GM18517 (cell line): ENCODE results near the gene GNPTAB.

Experiments
- ATAC-seq: cut with Tn5 transposase; IDR thresholded peaks from one replicate; pipeline ENCODE4 v1.9.1; 2021; ENCODE audit warnings: mild to moderate bottlenecking, moderate library complexity; ENCODE audit not compliant: unreplicated experiment

GNPTAB gene

GRCh38 chr12:101809208-101809607 lies 21.6 kb downstream of the GNPTAB start:
- no peak for ATAC-seq

GRCh38 chr12:101806265-101806664 lies 24.5 kb downstream of the GNPTAB start:
- no peak for ATAC-seq

DNA sequence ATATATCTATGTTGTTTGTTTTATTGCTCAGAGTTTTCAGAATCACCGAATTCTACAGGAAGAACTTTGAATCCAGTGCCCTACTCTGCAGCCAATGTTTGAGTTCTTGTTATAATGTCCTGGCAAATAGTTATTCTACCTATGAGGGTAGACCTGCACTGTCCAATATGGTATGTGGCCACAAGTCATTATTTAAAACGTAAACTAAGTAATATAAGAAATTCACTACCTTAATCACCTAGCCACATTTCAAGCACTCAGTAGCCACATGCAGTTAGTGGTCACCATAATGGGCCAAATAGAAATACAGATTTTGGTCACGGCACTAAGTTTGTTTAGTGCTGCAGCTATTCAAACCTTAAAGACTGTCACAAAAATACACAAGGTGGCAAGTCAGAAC lies 26.4 kb downstream of the GNPTAB start:
- ATAC-seq: no peak

DNA sequence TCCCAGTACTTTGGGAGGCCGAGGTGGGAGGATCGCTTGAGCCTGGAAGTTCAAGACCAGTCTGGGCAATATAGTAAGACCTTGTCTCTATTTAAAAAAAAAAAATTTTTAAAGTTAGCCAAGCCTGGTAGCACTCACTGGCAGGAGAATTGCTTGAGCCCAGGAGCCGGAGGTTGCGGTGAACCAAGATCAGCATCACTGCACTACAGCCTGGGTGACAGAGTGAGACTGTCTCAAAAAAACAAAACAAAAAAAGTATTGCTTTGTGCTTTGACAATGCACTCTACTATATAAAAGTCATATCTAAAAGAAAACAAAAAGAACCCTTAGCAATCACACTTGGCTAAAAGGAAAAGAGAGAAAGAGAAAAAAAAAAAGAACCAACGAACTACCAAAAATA lies 26.8 kb downstream of the GNPTAB start:
- no peak for ATAC-seq

- ATAC-seq: no peak
Measured at GRCh38 chr12:101802486-101802885, 28.3 kb downstream of the GNPTAB start.

GRCh38 chr12:101799774-101800173 lies 31.0 kb downstream of the GNPTAB start:
- ATAC-seq: no peak

- no peak for ATAC-seq
Measured at GRCh38 chr12:101795786-101796185, 35.0 kb downstream of the GNPTAB start.

- ATAC-seq: no peak
Measured at GRCh38 chr12:101795013-101795412, 35.7 kb downstream of the GNPTAB start.

GRCh38 chr12:101794574-101794973 lies 36.2 kb downstream of the GNPTAB start:
- ATAC-seq: no peak

DNA sequence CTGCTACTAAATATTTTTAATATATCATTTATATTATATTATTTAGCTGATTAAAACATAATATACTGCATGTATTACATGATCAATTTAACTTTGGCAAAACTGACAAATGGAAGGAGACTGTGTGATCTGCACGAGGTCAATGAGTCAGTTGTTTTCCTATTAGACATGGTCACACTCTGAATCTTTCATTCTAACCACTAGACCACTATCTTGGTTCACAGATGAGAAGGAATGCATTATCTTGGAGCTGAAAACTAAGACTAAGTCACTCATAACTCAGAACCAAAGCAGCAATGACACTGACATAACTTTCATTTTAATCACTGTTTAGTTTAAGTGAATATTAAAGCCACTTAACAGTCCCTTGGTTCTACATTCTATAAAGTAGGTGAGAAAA lies 37.4 kb downstream of the GNPTAB start:
- peak; percentile 59 for ATAC-seq

DNA sequence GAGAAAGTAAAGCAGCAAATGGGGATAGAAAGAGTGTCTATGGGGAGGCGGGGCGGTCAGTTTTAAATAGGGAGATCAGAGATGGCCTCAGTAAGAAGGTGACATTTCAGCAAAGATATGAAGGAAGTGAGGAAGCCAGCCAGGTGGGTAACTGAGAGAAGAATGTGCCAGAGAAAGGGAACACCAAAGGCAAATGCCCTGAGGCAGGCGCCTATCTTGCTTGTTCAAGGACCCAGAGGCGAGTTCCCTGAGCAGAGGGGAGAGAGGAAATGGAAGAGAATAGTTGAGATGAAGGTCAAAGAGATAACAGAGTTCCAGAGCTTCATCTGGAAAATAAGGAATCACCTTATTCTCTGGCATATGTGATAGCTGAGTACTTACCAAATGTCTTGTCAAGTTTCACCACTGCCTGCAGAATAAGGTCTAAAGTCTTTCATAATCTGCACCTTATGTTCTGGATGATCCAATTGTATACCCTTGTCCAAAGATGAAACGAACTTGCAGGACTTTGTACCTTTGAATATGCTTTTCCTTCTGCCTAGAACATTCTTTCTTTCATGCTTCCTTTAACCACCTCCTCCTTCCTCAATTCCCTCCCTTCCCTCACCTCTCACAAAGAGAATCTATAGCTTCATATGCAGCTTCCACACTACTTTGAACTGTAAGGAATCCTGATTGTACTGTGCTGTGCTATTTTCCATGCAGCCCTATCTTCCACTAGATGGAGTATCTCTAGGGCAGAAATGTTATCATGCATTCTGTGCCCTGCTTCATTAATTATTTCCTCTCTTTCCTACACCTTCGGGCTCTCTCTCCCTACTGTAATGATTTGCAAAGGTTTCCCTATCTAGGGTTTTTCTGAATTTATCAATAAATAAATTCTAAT lies 38.5 kb downstream of the GNPTAB start:
- ATAC-seq: no peak

DNA sequence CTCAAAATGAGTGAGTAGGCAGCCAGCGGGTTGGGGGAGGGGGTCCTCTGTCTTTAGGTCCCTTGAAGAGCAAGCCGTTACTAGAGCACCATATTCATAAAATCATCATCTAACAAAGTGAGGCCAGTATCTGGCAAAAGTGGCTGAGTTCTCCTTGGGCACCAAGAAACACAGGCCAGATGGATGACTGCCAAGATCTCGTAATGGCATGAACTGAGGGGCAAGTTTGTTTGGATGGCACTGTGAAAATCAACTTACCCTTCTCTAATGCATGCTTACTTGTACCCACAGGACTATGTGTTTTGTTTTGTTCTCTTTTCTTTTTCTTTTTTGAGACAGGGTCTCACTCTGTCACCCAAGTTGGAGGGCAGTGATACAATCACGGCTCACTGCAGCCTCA lies 41.6 kb downstream of the GNPTAB start:
- ATAC-seq: no peak

- no peak for ATAC-seq
Measured at GRCh38 chr12:101785671-101786070, 45.1 kb downstream of the GNPTAB start.

DNA sequence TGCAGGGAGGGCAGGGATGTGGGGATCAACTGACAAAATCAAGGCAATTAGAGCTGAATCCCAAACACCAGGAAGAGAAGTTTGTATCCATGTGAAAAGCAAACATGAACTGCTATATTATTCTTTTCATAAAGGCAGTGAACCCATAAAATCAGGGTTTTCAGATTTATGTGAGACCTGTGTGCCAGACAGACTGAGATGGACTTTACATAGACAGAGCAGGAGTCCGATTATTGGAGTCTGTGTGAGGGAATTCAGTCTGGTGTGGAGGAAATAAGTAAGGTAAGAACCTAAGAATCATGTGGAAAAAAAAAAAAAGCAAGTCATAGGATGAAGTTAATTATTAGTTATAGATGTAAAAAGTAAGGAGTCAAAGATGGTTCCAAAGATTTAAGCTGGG lies 46.4 kb downstream of the GNPTAB start:
- ATAC-seq: no peak

DNA sequence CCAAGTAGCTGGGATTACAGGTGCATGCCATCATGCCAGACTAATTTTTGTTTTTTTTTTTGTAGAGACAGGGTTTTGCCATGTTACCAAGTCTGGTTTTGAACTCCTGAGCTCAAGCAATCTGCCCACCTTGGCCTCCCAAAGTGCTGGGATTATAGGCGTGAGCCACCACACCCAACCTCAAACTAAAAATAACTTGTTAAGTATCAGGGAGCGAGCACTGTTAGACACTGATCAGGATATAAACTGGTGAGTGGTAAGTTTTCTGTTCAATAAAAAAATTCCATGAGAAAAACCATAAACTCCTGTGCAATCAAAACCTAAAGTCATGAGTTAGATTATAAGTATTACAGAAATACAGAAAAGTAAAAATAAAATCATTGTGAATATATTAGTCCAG lies 46.9 kb downstream of the GNPTAB start:
- ATAC-seq: no peak

GRCh38 chr12:101783150-101783549 lies 47.6 kb downstream of the GNPTAB start:
- no peak for ATAC-seq

- ATAC-seq: no peak
Measured at GRCh38 chr12:101782273-101782731, 48.5 kb downstream of the GNPTAB start.

GRCh38 chr12:101781834-101782233 lies 48.9 kb downstream of the GNPTAB start:
- ATAC-seq: no peak

- ATAC-seq: no peak
Measured at GRCh38 chr12:101780599-101780998, 50.2 kb downstream of the GNPTAB start.

- ATAC-seq: no peak
Measured at GRCh38 chr12:101779626-101780025, 51.1 kb downstream of the GNPTAB start.

- no peak for ATAC-seq
Measured at GRCh38 chr12:101779200-101779599, 51.6 kb downstream of the GNPTAB start.

- ATAC-seq: no peak
Measured at GRCh38 chr12:101777978-101778377, 52.8 kb downstream of the GNPTAB start.

DNA sequence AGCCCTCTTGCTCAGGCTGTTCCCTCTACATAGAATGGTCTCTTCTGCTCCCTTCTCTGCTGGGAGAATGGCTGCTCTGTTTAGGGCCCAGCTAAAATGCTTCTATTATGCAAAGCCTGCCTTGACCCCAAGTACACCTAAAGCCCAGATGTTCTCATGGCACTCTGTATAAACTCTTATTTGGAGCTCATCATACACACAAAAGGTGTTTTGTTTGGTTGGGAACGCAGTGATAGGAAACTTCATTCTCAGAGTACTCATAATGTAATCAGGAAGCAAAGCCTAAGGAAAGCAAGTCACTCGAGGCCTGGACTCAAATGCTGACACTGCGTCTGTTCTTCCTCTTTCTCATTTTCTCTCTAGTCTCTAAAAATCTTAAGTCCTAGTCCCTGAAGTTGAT lies 53.3 kb downstream of the GNPTAB start:
- ATAC-seq: no peak
